NCI-H526 treated with DMSO at 0.1 percent for 48 hours (cell line): ENCODE measurements around the gene PELI1.

Experiments
- DNase-seq: peaks from one replicate; lab custom pipeline; 2025; lab: John Stamatoyannopoulos, UW

PELI1 gene, protein sequence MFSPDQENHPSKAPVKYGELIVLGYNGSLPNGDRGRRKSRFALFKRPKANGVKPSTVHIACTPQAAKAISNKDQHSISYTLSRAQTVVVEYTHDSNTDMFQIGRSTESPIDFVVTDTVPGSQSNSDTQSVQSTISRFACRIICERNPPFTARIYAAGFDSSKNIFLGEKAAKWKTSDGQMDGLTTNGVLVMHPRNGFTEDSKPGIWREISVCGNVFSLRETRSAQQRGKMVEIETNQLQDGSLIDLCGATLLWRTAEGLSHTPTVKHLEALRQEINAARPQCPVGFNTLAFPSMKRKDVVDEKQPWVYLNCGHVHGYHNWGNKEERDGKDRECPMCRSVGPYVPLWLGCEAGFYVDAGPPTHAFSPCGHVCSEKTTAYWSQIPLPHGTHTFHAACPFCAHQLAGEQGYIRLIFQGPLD

GRCh38 chr2:64144057-64145013 lies at the start of gene PELI1:
Gene PELI1, minus strand, starts transcription at chr2:64144420. Its CDS starts 36,110 bp downstream, at chr2:64108310.
- DNase-seq: peak; percentile 98

DNA sequence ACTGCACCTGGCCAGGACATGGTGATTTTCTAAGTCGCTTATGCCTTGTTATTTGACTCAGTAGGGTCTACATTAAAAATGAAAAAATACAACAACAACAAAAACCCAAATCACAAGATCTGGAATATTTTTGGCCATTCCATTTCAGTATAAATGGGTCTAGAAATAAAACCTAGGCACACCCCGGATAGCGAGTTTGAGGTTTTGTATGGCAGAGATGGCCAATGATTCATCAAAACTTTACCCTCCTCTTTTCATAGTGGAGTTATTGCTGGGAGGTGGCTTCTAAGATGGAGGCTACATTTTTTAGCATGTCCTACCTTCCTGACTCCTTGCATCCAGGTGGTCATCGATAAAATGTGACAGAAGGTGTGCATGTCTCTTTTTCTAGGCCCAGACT lies 49.3 kb upstream of the PELI1 start:
- DNase-seq: no peak

DNA sequence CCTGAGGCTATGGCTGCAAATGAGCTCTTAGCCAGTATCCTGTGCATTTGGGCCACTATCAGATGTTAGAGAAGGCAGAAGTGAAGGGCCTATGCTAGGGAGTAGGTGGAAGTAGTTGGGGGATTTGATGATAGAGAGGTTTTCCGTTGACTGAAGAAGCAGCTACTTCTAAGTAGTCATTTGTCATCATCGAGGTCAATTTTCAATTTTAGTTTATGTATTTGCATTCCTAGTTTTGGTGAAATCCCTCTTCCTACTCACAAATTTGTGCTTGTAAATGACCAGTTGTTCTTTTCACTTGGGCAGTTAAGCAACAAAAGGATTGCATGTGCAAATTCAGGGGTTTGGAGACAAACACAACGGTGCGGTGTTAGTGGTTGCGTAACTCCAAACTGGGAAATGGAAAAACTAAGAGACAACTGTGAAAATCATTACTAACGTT lies 48.5 kb upstream of the PELI1 start:
- DNase-seq: no peak

GRCh38 chr2:64192125-64192479 lies 47.9 kb upstream of the PELI1 start:
- DNase-seq: no peak

GRCh38 chr2:64189586-64189985 lies 45.4 kb upstream of the PELI1 start:
- DNase-seq: no peak

- no peak for DNase-seq
Observed at GRCh38 chr2:64189167-64189566, 44.9 kb upstream of the PELI1 start.

- no peak for DNase-seq
Observed at GRCh38 chr2:64186699-64187605, 42.7 kb upstream of the PELI1 start.

- DNase-seq: no peak
Observed at GRCh38 chr2:64179582-64180321, 35.5 kb upstream of the PELI1 start.

- no peak for DNase-seq
Observed at GRCh38 chr2:64177315-64177714, 33.1 kb upstream of the PELI1 start.

DNA sequence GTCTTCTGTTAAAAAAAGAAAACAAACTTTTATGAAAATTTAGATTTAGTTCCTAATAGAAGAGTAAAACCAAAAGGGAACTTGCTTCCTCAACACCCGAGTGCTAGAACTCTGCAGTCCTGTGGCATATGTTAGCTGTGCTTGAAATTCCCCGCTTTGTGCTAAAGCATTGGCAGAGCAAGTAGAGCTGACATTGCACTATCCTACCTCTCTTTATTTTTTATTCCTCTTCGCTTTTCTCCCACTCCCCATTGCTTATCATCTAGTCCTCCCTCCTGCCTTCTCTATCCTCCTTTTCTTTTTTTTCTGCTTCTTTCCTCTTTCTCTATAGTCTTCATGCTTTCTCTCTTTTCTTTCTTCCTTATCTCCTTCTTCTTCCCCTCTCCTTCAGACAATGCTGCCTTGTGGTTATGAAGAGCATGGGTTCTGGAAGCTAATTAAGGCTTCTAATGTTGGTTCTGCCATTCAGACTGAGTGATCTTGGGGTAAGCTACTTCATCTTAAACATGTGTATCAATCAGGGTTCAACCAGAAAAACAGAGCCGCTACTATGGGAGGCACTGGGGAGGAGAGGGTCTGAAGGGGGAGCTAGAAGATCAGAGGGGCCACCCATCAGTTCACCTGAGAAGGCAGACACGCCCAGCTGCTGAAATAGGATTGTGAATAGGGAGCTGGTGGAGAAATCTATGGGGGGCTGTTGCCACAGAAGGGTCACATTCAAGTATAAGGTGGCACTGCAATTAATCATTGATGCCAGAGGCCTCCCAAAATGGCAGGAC lies 31.4 kb upstream of the PELI1 start:
- no peak for DNase-seq

DNA sequence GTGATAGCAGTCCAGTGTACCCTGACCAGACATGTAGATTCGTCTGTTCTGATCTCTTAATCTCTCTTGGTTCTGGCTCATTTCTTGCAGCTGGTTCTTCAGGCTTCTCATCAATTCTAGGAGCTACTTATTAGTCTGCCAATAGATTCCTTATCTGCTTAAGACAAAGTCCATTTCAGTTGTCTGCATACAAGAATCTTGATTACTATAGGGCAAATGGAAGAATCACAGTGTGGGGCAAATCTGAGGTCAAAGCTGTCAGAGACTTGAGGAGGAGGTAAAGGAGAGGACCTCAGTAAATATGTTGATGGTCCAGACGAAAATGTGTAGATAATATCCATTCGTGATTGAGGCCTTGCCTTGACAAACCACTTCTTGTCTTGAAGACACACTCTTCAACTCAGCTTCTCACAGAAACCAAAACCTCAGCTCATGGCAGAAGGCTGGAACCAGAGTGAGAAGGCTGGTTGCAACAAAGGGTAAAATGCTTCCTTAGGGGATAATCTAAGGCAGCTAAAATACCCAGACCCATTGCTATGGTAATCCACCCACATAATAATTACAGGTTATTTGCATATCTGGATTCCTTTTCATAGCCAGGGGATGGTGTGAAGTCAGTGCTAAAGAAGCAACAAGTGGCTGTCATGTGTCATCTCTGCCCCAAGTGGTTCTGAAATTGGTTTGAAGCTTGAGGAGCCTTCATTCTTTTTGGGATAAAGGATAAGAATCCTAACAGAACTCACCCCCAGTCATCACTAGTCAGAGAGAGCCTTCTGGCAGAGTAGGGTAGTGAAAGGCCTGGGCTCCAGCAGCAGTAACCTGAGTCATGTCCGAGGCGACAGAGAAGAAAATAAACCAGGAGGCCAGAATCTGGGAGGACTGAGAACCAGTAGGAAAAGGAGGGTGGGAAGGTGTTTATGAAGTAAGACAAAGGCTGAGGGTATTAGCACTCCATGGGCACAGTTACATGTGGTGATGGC lies 29.2 kb upstream of the PELI1 start:
- DNase-seq: no peak

GRCh38 chr2:64168756-64169155 lies 24.5 kb upstream of the PELI1 start:
- DNase-seq: no peak

DNA sequence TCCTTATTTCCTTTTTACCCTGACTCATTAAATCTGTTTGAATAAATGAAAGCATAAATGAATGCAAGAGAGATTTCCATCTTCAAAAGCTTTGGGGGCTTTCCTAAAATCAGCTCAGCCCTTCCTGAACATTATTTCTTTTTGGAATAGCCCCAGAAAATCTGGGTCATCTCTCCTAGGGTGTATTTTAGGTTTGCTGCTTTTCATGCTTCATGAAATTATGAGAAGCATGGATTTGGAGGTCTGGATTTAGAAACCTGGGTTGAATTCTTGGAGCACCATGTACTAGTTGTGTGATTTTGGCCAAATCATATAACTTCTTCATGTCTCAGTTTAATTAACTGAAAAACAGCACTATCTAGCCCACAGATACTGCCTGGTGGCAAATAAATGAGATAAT lies 24.0 kb upstream of the PELI1 start:
- no peak for DNase-seq

DNA sequence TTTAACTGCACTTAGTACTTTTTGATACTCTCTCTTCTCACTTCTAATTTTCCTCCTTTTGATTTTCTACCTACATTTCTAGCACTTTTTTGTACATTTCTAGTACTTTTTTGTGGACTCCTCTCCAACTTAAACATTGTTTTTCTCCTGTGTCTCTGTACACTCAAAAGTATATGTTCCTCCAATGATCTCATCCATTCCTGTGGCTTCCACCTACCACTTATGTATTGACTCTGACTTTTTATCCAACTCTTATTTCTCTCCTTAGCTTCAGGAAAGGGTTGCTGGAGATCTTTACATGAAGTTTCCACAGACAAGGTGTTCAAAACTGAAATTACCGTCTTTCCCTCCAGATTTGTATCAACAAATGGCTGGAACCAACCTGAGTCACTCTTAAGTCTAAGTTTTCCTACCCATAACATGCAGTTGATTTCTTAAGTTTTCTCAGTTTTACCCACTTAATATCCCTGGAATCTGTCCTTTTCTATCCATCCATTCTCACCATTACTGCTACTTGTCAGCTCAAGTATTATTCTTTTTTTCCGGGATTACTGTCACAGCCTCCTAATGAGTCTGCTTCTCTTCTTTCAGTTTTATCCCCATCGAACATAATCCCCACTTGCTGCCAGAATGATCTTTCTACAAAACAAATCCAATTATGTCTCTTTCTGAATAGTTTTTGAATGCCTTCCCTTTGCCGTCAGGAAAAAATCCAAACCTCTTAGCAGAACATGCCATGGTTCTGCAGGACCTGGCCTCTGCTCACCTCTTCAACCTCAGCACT lies 22.6 kb upstream of the PELI1 start:
- no peak for DNase-seq

- no peak for DNase-seq
Observed at GRCh38 chr2:64166212-64166611, 22.0 kb upstream of the PELI1 start.

- no peak for DNase-seq
Observed at GRCh38 chr2:64165706-64166105, 21.5 kb upstream of the PELI1 start.

GRCh38 chr2:64164629-64165028 lies 20.4 kb upstream of the PELI1 start:
- DNase-seq: peak; percentile 18

GRCh38 chr2:64162516-64162915 lies 18.3 kb upstream of the PELI1 start:
- DNase-seq: no peak
